GM10847 (cell line): Measurements from ENCODE around the gene TMEM229B.

Experiments
- POLR2A ChIP-seq: IDR thresholded peaks from 2 replicates; pipeline ENCODE4 v1.6.1; 2011; ENCODE audit not compliant: insufficient read length; ENCODE audit errors: extremely low read depth

TMEM229B gene

DNA sequence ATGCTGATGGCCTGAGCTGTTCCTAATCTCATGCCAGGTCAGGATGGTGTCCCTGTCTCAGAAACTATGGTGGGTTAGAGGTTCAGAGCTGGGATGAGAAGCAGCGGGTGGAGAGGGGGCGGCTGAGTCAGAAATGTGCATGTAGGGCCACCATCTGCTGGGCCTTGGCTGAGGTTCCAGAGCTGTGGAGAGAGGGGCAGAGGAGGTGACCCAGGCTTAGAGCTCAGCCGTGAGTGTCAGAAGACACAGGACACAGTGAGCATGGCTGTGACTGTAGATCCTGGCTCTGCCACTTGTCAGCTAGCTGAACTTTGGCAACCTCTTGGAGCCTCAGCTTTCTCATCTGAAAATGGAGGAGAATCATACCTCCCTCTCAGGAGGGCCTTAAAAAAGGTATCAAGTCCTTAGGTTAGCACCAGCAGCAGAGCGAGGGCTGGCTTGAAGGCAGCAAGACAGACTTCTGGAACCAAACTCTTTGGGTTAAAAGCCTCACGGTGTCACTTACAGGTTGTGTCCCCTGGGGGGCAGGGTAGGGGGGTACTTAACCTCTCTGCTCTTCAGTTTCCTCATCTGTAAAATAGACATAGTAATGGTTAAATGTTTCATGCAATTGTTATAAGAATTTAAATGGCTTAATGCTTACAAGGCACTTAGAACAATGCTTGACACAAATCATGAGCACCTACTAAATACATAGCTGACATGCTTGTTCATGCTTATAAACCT lies 34.8 kb downstream of the TMEM229B start:
- TF ChIP-seq POLR2A, result no peak

DNA sequence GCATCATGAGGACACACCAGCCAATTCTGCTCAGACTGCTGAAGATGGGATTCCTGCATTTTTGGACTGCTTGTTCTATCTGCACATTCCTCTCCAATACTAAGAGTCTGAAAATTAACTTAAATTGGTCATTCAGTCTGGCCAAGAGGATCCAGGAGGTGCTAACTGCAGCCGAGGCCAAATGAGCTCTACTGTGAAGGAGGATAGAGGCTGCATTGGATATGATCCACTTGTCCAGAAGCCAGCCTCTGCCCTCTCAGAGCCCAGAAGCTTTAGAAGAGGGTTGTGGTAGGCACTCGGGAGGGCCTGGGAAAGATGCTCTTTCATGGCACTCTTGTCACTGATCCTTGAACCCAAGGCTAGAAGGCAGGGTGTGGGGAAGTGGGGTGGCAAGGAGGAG lies 39.4 kb downstream of the TMEM229B start:
- TF ChIP-seq POLR2A, result no peak

DNA sequence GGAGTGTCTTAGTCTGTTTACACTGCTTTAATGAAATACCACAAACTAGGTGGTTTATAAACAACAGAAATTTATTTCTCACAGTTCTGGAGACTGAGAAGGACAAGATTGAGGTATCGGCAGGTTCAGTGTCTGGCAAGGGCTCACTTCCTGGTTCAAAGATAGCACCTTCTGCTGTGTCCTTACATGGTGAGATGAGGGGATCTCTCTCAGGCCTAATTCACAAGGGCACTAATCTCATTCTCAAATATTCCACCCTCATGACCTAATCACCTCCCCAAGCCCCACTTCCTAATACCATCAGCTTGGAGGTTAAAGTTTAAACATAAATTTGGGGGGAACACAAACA lies 41.5 kb downstream of the TMEM229B start:
- no peak for TF ChIP-seq POLR2A

DNA sequence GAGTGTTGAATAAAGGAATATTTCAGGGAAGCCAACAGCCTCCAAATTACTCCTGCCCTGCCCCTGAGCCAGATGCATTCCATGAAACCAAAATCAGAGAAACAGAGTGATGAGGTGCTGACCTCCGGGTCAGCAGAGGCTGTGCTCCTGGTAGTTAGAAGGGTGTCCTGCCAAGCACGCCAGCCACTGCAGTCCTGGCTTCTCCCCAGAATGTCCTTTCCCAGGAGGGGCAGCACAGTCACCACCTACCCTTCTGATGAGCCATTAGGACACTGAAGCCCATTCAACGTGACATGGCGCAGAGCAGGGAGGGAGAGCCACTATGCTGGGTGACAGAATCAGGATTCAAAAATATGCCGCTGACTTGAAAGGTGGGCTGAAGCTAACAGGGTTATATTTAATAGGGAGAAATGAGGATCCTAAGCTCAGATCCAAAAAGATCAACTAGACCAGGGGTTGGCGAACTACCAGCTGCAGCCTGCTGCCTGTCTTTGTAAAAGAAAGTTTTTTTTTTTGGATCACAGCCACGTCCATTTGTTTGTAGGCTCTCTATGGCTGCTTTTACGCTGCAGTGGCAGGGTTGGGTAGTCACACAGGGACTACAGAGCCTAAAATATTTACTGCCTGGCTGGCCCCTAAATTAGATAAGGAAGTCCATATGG lies 42.0 kb downstream of the TMEM229B start:
- no peak for TF ChIP-seq POLR2A

DNA sequence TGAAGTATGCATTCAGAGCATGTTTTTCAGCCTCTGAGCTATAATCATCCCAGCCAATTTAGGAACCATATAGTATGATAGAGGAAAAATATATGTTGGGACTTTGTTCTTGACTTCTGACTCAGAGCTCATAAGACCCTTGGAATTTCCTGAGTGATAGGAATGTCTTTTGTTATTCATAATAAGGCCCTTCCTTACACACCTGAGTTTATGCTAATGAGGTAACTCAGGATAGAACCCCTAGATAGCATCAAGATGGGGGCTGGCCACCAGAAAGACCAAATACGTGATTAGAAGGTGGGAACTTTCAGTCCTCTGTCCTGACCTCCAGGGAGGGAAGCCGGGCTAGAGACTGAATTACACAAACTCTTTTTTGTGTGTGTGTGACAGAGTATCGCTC lies 44.1 kb downstream of the TMEM229B start:
- no peak for TF ChIP-seq POLR2A

DNA sequence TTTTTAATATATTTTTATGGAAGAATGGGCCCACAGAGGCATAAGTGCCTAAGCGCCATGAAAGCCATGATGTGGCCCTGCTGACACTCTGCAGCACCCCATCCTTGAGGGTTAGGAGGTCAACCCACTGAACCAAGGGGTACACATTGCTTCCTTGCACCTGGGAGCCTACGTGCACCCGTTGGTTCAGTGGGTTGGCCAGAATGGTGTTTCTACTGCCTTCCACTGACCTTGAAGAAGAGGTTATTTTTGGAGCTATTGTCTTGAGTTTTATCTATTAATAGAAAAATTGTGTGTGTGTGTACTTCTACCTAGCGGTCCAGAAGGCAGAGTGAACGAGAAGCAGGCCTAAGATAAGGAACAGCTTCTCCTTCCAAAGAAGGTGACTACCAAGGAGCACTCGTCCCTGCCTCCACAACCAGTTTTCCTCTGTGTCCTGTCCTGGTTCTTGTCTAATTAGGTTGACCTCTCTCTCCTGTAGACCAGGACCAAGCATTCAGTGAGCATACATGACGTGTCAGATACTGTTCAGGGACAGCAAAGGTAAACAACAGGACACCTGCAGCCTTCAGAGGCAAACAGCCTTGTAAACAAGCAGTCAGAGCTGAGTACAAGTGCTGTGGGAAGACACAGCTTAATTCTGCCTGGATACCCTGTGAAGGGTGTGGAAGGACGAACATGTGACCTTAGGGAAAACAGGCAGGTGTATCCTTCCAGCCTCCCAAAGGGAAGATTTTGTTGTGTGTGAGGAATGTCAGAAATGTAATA lies 46.2 kb downstream of the TMEM229B start:
- no peak for TF ChIP-seq POLR2A

DNA sequence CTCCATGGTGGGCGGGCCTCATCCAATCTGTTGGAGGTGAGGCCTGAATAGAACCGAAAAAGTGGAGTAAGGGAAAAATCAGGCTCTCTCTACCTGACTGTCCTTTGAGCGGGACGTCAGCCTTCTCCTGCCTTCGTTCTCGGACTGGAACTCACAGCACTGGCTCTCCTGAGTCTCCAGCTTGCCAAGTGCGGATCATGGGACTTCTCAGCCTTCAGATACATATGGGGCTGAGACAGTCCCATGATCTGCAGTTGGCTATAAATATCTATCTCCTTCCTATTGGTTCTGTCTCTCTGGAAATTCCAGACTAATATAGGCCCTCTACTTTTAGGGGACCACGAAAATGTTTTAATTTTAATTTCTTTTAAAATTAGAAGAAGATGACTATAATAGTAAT lies 46.8 kb downstream of the TMEM229B start:
- TF ChIP-seq POLR2A, result no peak

DNA sequence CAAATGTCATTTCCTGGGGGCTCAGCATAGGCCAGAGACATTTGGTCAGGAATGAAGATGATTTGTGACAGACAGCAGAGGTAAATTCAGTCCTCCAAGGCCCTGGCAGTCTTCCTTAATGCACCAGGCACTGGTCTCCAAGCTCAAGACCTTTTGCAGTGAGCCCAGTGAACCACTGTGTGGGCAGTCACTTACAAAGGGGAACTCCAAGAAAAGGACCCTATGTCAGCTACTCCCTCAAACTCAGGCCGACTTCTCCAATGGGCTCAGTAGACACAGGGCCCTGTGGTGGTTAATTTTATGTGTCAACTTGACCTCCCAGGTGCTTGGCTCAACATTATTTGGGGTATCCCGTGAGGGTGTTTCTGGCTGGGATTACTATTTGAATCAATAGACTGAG lies 47.3 kb downstream of the TMEM229B start:
- no peak for TF ChIP-seq POLR2A

DNA sequence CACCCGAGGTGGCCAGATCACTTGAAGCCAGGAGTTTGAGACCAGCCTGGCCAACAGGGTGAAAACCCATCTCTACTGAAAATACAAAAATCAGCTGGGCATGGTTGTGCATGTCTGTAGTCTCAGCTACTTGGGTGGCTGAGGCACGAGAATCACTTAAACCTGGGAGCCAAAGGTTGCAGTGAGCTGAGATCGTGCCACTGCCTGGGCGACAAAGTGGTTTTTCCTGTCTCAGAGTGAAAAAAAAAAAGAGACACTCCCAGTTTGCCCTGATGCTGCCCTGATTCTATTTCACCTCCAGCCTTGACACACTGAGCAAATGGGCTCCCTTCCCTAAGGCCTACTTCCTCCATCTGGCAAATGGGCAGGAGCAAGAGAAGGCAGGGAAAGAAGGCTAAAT lies 48.0 kb downstream of the TMEM229B start:
- no peak for TF ChIP-seq POLR2A

DNA sequence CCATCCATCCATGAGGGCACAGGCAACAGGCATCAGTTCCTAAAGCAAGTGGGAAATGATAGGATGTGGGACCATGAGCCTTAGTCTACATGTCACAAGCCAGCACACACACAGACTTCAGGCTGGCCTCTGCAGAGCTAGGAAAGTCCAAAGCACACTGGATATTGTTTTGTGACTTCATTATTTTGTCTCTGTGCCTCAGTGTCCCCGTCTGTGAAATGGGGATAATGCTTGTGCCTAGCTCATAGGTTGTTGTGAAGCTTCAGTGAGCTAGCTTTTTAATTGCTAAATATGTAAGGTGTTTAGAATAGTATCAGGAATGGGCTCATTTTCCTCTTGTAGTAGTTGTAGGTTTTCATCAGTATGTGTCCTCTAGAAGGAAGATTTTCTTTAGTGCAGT lies 49.6 kb downstream of the TMEM229B start:
- no peak for TF ChIP-seq POLR2A

DNA sequence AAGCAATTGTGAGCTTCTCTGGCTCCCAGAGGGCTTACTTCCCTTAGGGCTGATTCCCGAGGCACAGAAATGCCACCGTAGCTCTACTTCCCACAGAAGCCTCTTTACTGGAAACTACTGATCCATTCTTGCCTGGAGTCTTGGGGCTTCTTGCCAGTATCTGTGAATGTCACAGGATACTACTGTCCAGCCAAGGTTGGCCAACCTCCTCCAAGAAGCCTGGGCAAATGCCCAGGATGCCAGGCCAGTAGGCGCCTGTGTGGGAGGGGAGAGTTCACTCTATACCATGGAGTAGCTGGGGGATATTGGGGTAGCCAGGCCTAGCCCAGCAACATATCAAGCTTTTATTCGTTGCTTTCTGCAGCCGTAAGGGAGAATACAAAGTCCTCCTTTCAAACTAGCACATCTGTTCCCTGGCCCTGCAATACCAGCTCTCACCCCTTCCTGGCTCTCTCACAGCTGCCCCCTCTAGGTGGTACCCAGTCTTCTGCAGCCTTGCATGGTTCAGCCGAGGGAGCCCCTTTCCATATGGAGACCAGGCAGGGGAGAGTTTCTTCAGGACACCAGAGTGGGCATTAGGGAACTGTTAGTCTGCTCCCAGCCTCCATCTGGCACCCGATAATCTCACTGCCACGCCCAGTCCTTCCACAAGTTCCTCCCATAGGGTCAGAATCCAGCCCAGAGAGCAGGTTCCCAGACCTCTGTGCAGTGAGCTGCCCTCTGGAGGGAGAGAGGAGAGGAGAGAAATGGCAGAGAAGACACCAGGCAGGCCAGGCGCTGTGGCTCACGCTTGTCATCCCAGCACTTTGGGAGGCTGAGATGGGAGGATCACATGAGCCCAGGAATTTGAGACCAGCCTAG lies 52.3 kb downstream of the TMEM229B start:
- no peak for TF ChIP-seq POLR2A

DNA sequence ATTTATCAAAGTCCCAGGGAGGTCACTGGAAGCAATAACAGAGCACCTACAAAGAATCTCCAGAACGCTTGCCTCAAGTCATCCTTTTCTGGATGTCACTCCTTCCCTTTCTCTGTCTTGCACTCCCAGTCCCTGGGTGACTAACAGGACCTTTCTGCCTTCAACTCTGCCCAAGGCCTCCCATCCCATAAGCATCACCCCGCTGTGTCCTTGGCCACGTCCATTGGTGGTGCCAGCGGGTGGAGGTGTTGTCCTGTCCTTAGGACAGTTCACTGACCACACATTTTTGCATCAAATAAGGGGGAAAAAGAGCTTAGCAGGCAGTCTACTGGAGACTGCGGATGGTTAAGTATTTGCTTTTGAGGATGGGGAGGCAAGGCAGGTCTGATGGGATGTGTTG lies 52.9 kb downstream of the TMEM229B start:
- no peak for TF ChIP-seq POLR2A

DNA sequence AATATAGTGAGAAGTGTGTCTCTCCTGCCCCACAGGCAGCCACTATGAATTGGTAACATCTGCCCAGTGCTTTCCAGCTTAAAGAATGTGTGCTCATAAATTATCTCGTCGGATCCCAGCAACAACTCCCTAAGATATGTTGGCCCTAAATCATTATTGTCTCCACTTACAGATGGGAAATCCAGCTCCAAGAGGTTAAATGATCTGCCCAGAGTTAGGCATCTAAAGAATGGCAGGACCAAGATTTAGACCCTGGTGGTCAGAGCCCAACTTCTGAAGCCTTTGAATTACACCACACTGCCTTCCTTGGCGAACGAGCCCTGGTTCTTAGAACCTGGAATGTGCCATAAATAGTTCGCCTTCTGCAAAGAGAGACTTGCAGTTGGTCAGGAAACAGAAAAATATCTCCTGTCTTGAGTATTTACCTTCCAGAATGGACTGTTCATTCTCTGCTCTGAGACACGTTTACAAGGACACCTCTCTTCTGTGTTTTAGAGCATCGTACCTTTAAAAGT lies 56.4 kb downstream of the TMEM229B start:
- TF ChIP-seq POLR2A, result no peak

DNA sequence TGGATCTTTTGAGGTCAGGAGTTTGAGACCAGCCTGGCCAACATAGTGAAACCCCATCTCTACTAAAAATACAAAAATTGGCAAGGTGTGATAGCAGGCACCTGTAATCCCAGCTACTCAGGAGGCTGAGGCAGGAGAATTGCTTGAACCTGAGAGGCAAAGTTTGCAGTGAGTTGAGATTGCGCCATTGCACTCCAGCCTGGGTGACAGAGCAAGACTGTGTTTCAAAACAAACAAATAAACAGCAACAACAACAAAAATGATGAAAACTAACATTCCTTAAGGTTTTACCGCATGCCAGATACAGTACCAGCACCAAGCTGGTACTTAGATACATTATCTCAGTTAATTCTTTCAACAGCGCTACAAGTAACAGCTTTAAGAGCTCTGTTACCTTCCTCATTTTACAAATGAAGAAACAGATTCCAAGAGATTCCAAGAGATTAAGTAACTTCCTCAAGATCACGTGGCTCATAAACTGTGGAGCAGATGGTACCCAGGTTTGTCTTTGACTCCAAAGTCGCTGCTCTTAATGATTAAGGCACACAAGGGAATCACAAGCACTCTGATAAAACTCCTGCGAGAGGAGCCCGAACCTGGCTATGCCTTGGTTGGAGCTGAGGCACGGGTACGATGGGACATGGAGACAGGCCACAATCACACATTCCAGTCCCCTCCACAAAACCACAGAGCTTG lies 58.9 kb downstream of the TMEM229B start:
- no peak for TF ChIP-seq POLR2A

DNA sequence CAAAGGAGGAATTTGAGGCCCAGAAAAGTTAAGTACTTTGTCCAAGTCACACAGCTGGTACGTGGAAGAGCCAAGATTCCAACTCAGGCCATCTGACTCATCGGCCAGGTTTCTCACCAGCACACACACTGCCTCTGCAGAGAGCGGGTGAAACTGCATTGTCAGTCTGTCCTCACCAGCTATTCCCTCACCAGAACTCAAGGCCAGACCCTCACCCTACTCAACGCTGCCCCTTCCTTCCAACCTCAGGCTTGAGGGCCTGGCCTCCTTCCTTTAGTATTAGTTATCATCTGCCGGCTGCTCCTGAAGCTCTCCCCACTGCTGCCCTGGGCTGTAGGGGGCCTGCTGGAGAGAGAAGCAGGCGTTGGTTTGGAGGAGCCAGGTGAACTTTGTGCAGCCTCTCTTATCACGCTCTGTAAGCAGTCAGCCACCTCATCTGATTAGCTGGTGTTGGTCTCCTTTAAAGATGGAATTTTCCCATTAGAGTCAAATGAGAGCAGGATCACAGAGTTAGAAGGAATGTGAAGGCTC lies 60.0 kb downstream of the TMEM229B start:
- TF ChIP-seq POLR2A, result no peak
